DOHH2 (cell line): ENCODE measurements around the gene CLCNKA.

Experiments used
- H3F3A ChIP-seq: fragments of 200-600 bp; sonication (generic), shearing (Covaris generic); 2 replicates; pipeline ENCODE4 v1.6.0; 2016; ENCODE audit warnings: antibody characterized with exemption, mild to moderate bottlenecking; ENCODE audit not compliant: control insufficient read depth, insufficient read depth
- H3K27ac ChIP-seq: fragments of 200-600 bp; sonication (generic); 2 replicates; pipeline ENCODE4 v1.5.1; 2014; ENCODE audit warnings: low read depth, mild to moderate bottlenecking, low read length, moderate library complexity
- H3K27me3 ChIP-seq: fragments of 200-600 bp; sonication (generic); 2 replicates; pipeline ENCODE4 v1.6.1; 2014; ENCODE audit warnings: mild to moderate bottlenecking, low read length, mixed read lengths; ENCODE audit not compliant: control insufficient read depth
- H3K36me3 ChIP-seq: fragments of 200-600 bp; sonication (generic); 2 replicates; pipeline ENCODE4 v1.6.1; 2014; ENCODE audit warnings: mild to moderate bottlenecking, low read length, moderate library complexity, mixed read lengths; ENCODE audit not compliant: control insufficient read depth
- H3K4me1 ChIP-seq: fragments of 200-600 bp; sonication (generic); 2 replicates; pipeline ENCODE4 v1.6.1; 2014; ENCODE audit warnings: mild to moderate bottlenecking, low read length, mixed read lengths; ENCODE audit not compliant: control insufficient read depth
- H3K4me2 ChIP-seq: fragments of 200-600 bp; sonication (generic); 2 replicates; pipeline ENCODE4 v1.6.0; 2014; ENCODE audit warnings: mild to moderate bottlenecking, low read length, moderate library complexity
- H3K4me3 ChIP-seq: fragments of 200-600 bp; sonication (generic); 2 replicates; pipeline ENCODE4 v1.5.1; 2014; ENCODE audit warnings: mild to moderate bottlenecking, low read length, mixed read lengths
- H3K79me2 ChIP-seq: fragments of 200-600 bp; sonication (generic); 2 replicates; pipeline ENCODE4 v1.6.1; 2014; ENCODE audit warnings: mild to moderate bottlenecking, low read length, mixed read lengths; ENCODE audit not compliant: control insufficient read depth
- H3K9me2 ChIP-seq: fragments of 200-600 bp; sonication (generic); replicated peaks from 2 replicates; pipeline ENCODE4 v1.6.1; 2014; ENCODE audit warnings: mild to moderate bottlenecking, low read length, mixed read lengths; ENCODE audit not compliant: control insufficient read depth
- H3K9me3 ChIP-seq: fragments of 200-600 bp; sonication (generic); 2 replicates; pipeline ENCODE4 v1.6.1; 2014; ENCODE audit warnings: antibody characterized with exemption, low read length, mixed read lengths; ENCODE audit not compliant: control insufficient read depth, insufficient read depth
- H4K20me1 ChIP-seq: fragments of 200-600 bp; sonication (generic); 2 replicates; pipeline ENCODE4 v1.6.0; 2014; ENCODE audit warnings: low read depth, mild to moderate bottlenecking, antibody characterized with exemption, low read length, moderate library complexity; ENCODE audit not compliant: control insufficient read depth, insufficient read depth
- EZH2phosphoT487 ChIP-seq: fragments of 200-600 bp; sonication (generic); IDR thresholded peaks from 2 replicates; pipeline ENCODE4 v1.6.1; 2017; ENCODE audit warnings: borderline replicate concordance, mild to moderate bottlenecking, antibody characterized with exemption, low read length, moderate library complexity, mixed read lengths
- TF ChIP-seq, protein P1 (sequence below): fragments of 200-600 bp; sonication (generic); IDR thresholded peaks from one replicate; pipeline ENCODE4 v1.5.1; 2014; ENCODE audit warnings: antibody characterized with exemption, mild to moderate bottlenecking, low read depth, low read length; ENCODE audit not compliant: poor library complexity, severe bottlenecking

The CLCNKA gene

GRCh38 chr1:16072616-16073484 is 51.0 kb downstream of the CLCNKA start:
- H3K9me2 ChIP-seq: no peaks in the 10 kb centered on the region
- peaks cover 50% of the 10 kb centered on the region for H3K27me3 ChIP-seq
- peak overlapping the region; percentile 91 for H3K4me2 ChIP-seq
- H3K4me1 ChIP-seq: peaks cover 8% of the 10 kb centered on the region
- H4K20me1 ChIP-seq: no peaks in the 10 kb centered on the region; the same call in 1 of the 2 replicates
- TF ChIP-seq EZH2phosphoT487: peak; percentile 59; the same call in 1 of the 2 replicates
- TF ChIP-seq, protein P1, sequence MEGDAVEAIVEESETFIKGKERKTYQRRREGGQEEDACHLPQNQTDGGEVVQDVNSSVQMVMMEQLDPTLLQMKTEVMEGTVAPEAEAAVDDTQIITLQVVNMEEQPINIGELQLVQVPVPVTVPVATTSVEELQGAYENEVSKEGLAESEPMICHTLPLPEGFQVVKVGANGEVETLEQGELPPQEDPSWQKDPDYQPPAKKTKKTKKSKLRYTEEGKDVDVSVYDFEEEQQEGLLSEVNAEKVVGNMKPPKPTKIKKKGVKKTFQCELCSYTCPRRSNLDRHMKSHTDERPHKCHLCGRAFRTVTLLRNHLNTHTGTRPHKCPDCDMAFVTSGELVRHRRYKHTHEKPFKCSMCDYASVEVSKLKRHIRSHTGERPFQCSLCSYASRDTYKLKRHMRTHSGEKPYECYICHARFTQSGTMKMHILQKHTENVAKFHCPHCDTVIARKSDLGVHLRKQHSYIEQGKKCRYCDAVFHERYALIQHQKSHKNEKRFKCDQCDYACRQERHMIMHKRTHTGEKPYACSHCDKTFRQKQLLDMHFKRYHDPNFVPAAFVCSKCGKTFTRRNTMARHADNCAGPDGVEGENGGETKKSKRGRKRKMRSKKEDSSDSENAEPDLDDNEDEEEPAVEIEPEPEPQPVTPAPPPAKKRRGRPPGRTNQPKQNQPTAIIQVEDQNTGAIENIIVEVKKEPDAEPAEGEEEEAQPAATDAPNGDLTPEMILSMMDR: no peak
- H3K27ac ChIP-seq: no peak overlapping the region
- H3K36me3 ChIP-seq: no peaks in the 10 kb centered on the region
- H3K9me3 ChIP-seq: no peaks in the 10 kb centered on the region
- H3K79me2 ChIP-seq: no peaks in the 10 kb centered on the region
- 0 out of 2 replicates have a peak, but pooled peaks cover 3% of the 10 kb centered on the region for H3F3A ChIP-seq
- peak overlapping the region; percentile 37 for H3K4me3 ChIP-seq

DNA sequence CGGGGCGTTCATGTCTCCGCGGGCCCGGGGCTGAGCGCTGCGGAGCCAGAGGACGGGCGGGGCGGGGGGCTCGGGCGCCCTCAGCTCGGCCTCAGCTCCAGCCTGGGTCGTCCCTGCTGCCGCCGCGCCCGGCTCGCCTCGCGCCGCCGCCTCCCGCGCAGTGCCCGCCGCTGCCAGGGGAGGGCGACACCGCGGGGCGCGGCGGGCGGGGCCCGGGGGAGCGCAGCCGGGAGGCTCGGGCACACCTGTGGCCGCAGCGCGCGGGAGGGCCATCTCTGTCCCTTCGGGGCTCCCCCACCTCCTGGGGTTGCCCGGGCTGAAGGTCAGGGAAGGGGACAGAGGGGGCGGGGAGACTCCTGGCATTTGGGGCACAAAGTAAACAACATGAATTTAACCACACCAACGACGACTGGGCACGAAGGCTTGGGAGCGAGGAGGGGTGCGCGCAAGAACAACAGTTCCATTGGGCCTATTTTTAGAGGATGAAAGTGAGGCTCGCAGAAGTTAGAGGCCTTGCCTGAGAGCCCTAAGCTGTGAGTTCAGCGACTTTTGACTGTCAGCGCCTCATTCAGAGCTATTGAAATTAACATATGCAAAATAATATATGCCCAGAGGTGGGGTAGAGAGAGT is 51.8 kb downstream of the CLCNKA start, which contains the start of gene FAM131C:
Gene FAM131C (minus strand): TSS at position 162 of the 630 bp plus-strand sequence. CDS start 209 bp downstream, outside the sequence.
- peak within 1 kb of the TSS; percentile 91 for H3K4me2 ChIP-seq
- no peaks in the 10 kb centered on the region for H3K79me2 ChIP-seq
- no peak within 1 kb of the TSS for H3K27ac ChIP-seq

DNA sequence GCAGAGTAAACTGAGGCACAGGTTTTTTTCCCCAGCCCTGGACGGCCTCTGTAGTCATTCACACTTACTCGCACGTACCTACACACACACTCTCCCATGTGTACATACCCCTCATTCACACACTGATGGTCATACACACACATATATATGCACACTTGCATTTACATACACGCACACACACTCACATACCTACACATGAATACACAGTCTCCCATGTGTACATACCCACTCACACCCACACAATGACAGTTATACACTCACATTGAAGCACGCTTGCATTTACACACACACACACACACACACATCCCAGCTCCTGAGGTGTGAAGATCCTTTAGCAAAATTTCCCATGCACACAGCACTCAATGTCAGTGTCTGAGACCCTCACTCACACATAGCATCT is 52.4 kb downstream of the CLCNKA start:
- TF ChIP-seq, protein P1: no peak
- TF ChIP-seq EZH2phosphoT487: no peak
- Histone ChIP-seq H3K4me1 (peaks cover 12% of the 10 kb centered on the region), H3K27ac (no peak overlapping the region), H3K79me2 (no peaks in the 10 kb centered on the region), H3K36me3 (no peaks in the 10 kb centered on the region), H3K4me3 (no peak overlapping the region; the same call in 1 of the 2 replicates), H4K20me1 (no peaks in the 10 kb centered on the region; the same call in 1 of the 2 replicates), H3K4me2 (peak overlapping the region; percentile 91), H3K27me3 (peaks cover 45% of the 10 kb centered on the region), H3K9me2 (no peaks in the 10 kb centered on the region), H3K9me3 (no peaks in the 10 kb centered on the region), H3F3A (0 out of 2 replicates have a peak, but pooled peaks cover 3% of the 10 kb centered on the region)

More for the DNA sequence above, 51.8 kb downstream of the CLCNKA start, which contains the start of gene FAM131C:
- Histone ChIP-seq H3K4me3 (peak within 1 kb of the TSS; percentile 66), H4K20me1 (no peaks in the 10 kb centered on the region; the same call in 1 of the 2 replicates), H3K9me2 (no peaks in the 10 kb centered on the region), H3K4me1 (peaks cover 8% of the 10 kb centered on the region), H3K9me3 (no peaks in the 10 kb centered on the region), H3K27me3 (peaks cover 50% of the 10 kb centered on the region), H3K36me3 (no peaks in the 10 kb centered on the region), H3F3A (0 out of 2 replicates have a peak, but pooled peaks cover 3% of the 10 kb centered on the region)
- TF ChIP-seq, protein P1: peak; percentile 34
- no peak for TF ChIP-seq EZH2phosphoT487
